GM12875 (cell line): ENCODE results near the gene SERPINA9.

Experiments used
- H3K4me3 ChIP-seq: one replicate; pipeline ENCODE4 v1.5.1; 2011; ENCODE audit warnings: low read depth, low read length, control low read depth
- CTCF ChIP-seq: IDR thresholded peaks from 2 replicates; pipeline ENCODE4 v1.5.1; 2011; ENCODE audit warnings: low read depth, mild to moderate bottlenecking, control low read depth, inconsistent platforms, low read length, moderate library complexity, borderline replicate concordance; ENCODE audit not compliant: insufficient read depth

Gene SERPINA9

GRCh38 chr14:94461526-94462218 lies 14.3 kb downstream of the SERPINA9 start:
- no peak overlapping the region for H3K4me3 ChIP-seq
- no peak for TF ChIP-seq CTCF

- no peak overlapping the region for H3K4me3 ChIP-seq
- TF ChIP-seq CTCF = no peak
Measured at GRCh38 chr14:94460631-94461416, 15.2 kb downstream of the SERPINA9 start.

GRCh38 chr14:94458558-94459205 lies 17.3 kb downstream of the SERPINA9 start:
- no peak for TF ChIP-seq CTCF
- no peak overlapping the region for H3K4me3 ChIP-seq

- no peak overlapping the region for H3K4me3 ChIP-seq
- no peak for TF ChIP-seq CTCF
Measured at GRCh38 chr14:94458096-94458495, 17.9 kb downstream of the SERPINA9 start.

- H3K4me3 ChIP-seq = no peak overlapping the region
- TF ChIP-seq CTCF = no peak
Measured at GRCh38 chr14:94455928-94456327, 20.1 kb downstream of the SERPINA9 start.

GRCh38 chr14:94451826-94452225 lies 24.2 kb downstream of the SERPINA9 start:
- no peak overlapping the region for H3K4me3 ChIP-seq
- no peak for TF ChIP-seq CTCF
